IPS DF 6.9 (cell line): ENCODE results near the gene DACH2.

Source experiments
- DNase-seq: peaks from one replicate; pipeline ENCODE4 v3.0.0-alpha.2; 2013; ENCODE audit warnings: low read depth, low spot score
- H3K27ac ChIP-seq: one replicate; pipeline ENCODE4 v1.5.1; 2013; ENCODE audit warnings: low read length, control low read depth
- H3K27me3 ChIP-seq: 2 replicates; pipeline ENCODE4 v1.6.1; 2013; ENCODE audit warnings: mild to moderate bottlenecking, low read length; ENCODE audit not compliant: control insufficient read depth, insufficient read depth
- H3K36me3 ChIP-seq: 2 replicates; pipeline ENCODE4 v1.6.1; 2013; ENCODE audit warnings: low read length; ENCODE audit not compliant: control insufficient read depth, insufficient read depth
- H3K4me1 ChIP-seq: 2 replicates; pipeline ENCODE4 v1.6.1; 2013; ENCODE audit warnings: low read length; ENCODE audit not compliant: control insufficient read depth, insufficient read depth
- H3K4me3 ChIP-seq: 2 replicates; pipeline ENCODE4 v1.5.1; 2013; ENCODE audit warnings: mild to moderate bottlenecking, low read length
- H3K9me3 ChIP-seq: 2 replicates; pipeline ENCODE4 v1.6.1; 2013; ENCODE audit warnings: low read length, inconsistent platforms; ENCODE audit not compliant: control insufficient read depth, insufficient read depth
- WGBS: extraction: QIAGEN DNeasy Blood & Tissue Kit; methylation state at CpG from one replicate; pipeline ENCODE4 v1.1.7; 2013; ENCODE audit warnings: mixed read lengths, missing lambda C conversion rate; ENCODE audit not compliant: insufficient read length, insufficient coverage; 5-methylcytosine and 5-hydroxymethylcytosine counted together

The DACH2 gene

GRCh38 chrX:86148024-86148511 is at the start of gene DACH2:
Gene DACH2 (plus strand): TSS chrX:86148451.
- Histone ChIP-seq H3K27me3 (peaks cover 11% of the 10 kb centered on the region; the same call in 1 of the 2 replicates), H3K36me3 (no peaks in the 10 kb centered on the region), H3K9me3 (no peaks in the 10 kb centered on the region), H3K27ac (no peak within 1 kb of the TSS), H3K4me3 (peak within 1 kb of the TSS; percentile 63; the same call in 1 of the 2 replicates), H3K4me1 (no peaks in the 10 kb centered on the region; the same call in 1 of the 2 replicates)
- peak; percentile 43 for DNase-seq
- no CpG with 5 or more reads among the region's 34 CpGs for WGBS

GRCh38 chrX:86102341-86102740 is 45.9 kb upstream of the DACH2 start:
- Histone ChIP-seq H3K4me3 (no peak overlapping the region), H3K27ac (no peak overlapping the region), H3K4me1 (no peaks in the 10 kb centered on the region), H3K9me3 (no peaks in the 10 kb centered on the region), H3K36me3 (no peaks in the 10 kb centered on the region), H3K27me3 (no peaks in the 10 kb centered on the region)
- no CpG with 5 or more reads among the region's 2 CpGs for WGBS
- no peak for DNase-seq

GRCh38 chrX:86103061-86103460 is 45.2 kb upstream of the DACH2 start:
- Histone ChIP-seq H3K27me3 (no peaks in the 10 kb centered on the region), H3K27ac (no peak overlapping the region), H3K36me3 (no peaks in the 10 kb centered on the region), H3K4me1 (no peaks in the 10 kb centered on the region), H3K9me3 (no peaks in the 10 kb centered on the region), H3K4me3 (no peak overlapping the region)
- DNase-seq: no peak
- WGBS: no CpG with 5 or more reads among the region's 1 CpG

- H3K4me1 ChIP-seq: no peaks in the 10 kb centered on the region
- no peaks in the 10 kb centered on the region for H3K27me3 ChIP-seq
- H3K4me3 ChIP-seq: no peak overlapping the region
- no peaks in the 10 kb centered on the region for H3K36me3 ChIP-seq
- no peak for DNase-seq
- H3K9me3 ChIP-seq: no peaks in the 10 kb centered on the region
- H3K27ac ChIP-seq: no peak overlapping the region
- no CpG with 5 or more reads among the region's 1 CpG for WGBS
Observed at GRCh38 chrX:86104526-86104925, 43.7 kb upstream of the DACH2 start.

- no CpG with 5 or more reads among the region's 1 CpG for WGBS
- Histone ChIP-seq H3K36me3 (no peaks in the 10 kb centered on the region), H3K9me3 (no peaks in the 10 kb centered on the region), H3K27me3 (no peaks in the 10 kb centered on the region), H3K4me1 (no peaks in the 10 kb centered on the region), H3K4me3 (no peak overlapping the region), H3K27ac (no peak overlapping the region)
- DNase-seq: no peak
Observed at GRCh38 chrX:86121916-86122315, 26.3 kb upstream of the DACH2 start.

- Histone ChIP-seq H3K4me1 (no peaks in the 10 kb centered on the region), H3K27me3 (no peaks in the 10 kb centered on the region), H3K36me3 (no peaks in the 10 kb centered on the region), H3K9me3 (no peaks in the 10 kb centered on the region), H3K27ac (no peak overlapping the region), H3K4me3 (no peak overlapping the region)
- no peak for DNase-seq
- no CpG with 5 or more reads among the region's 3 CpGs for WGBS
Observed at GRCh38 chrX:86133761-86134160, 14.5 kb upstream of the DACH2 start.

GRCh38 chrX:86137071-86137470 is 11.2 kb upstream of the DACH2 start:
- Histone ChIP-seq H3K27ac (no peak overlapping the region), H3K4me1 (no peaks in the 10 kb centered on the region), H3K27me3 (no peaks in the 10 kb centered on the region), H3K9me3 (no peaks in the 10 kb centered on the region), H3K36me3 (no peaks in the 10 kb centered on the region), H3K4me3 (no peak overlapping the region)
- 100% methylated on average over 1 of the region's 3 CpGs for WGBS
- no peak for DNase-seq

- WGBS: no CpG with 5 or more reads among the region's 1 CpG
- H3K4me1 ChIP-seq: no peaks in the 10 kb centered on the region
- no peaks in the 10 kb centered on the region for H3K27me3 ChIP-seq
- H3K4me3 ChIP-seq: no peak overlapping the region
- no peak for DNase-seq
- H3K36me3 ChIP-seq: no peaks in the 10 kb centered on the region
- no peaks in the 10 kb centered on the region for H3K9me3 ChIP-seq
- H3K27ac ChIP-seq: no peak overlapping the region
Observed at GRCh38 chrX:86141786-86142185, 6.5 kb upstream of the DACH2 start.

GRCh38 chrX:86146102-86146501 is 2.1 kb upstream of the DACH2 start:
- WGBS: no CpG with 5 or more reads among the region's 4 CpGs
- Histone ChIP-seq H3K4me1 (no peaks in the 10 kb centered on the region; the same call in 1 of the 2 replicates), H3K27ac (no peak overlapping the region), H3K4me3 (no peak overlapping the region), H3K27me3 (peaks cover 11% of the 10 kb centered on the region; the same call in 1 of the 2 replicates), H3K9me3 (no peaks in the 10 kb centered on the region), H3K36me3 (no peaks in the 10 kb centered on the region)
- no peak for DNase-seq

GRCh38 chrX:86148594-86148993 is 343 bp downstream of the DACH2 start:
- Histone ChIP-seq H3K27ac (no peak overlapping the region), H3K4me3 (peak overlapping the region; percentile 45; the same call in 1 of the 2 replicates), H3K36me3 (no peaks in the 10 kb centered on the region), H3K27me3 (peaks cover 11% of the 10 kb centered on the region; the same call in 1 of the 2 replicates), H3K9me3 (no peaks in the 10 kb centered on the region), H3K4me1 (no peaks in the 10 kb centered on the region; the same call in 1 of the 2 replicates)
- no peak for DNase-seq
- no CpG with 5 or more reads among the region's 23 CpGs for WGBS

GRCh38 chrX:86149119-86149518 is 868 bp downstream of the DACH2 start:
- DNase-seq: no peak
- WGBS: no CpG with 5 or more reads among the region's 11 CpGs
- H3K36me3 ChIP-seq: no peaks in the 10 kb centered on the region

More at GRCh38 chrX:86149119-86149518, 868 bp downstream of the DACH2 start:
- H3K4me3 ChIP-seq: peak overlapping the region; percentile 45; the same call in 1 of the 2 replicates
- H3K27ac ChIP-seq: no peak overlapping the region
- no peaks in the 10 kb centered on the region; the same call in 1 of the 2 replicates for H3K4me1 ChIP-seq
- peaks cover 11% of the 10 kb centered on the region; the same call in 1 of the 2 replicates for H3K27me3 ChIP-seq
- no peaks in the 10 kb centered on the region for H3K9me3 ChIP-seq
